DOHH2 (cell line): Measurements from ENCODE around the gene MS4A6A.

Experiments used
- EZH2phosphoT487 ChIP-seq: fragments of 200-600 bp; sonication (generic); IDR thresholded peaks from 2 replicates; pipeline ENCODE4 v1.6.1; 2017; ENCODE audit warnings: borderline replicate concordance, mild to moderate bottlenecking, antibody characterized with exemption, low read length, moderate library complexity, mixed read lengths
- TF ChIP-seq, protein P1 (sequence below): fragments of 200-600 bp; sonication (generic); IDR thresholded peaks from one replicate; pipeline ENCODE4 v1.5.1; 2014; ENCODE audit warnings: antibody characterized with exemption, mild to moderate bottlenecking, low read depth, low read length; ENCODE audit not compliant: poor library complexity, severe bottlenecking

DNA sequence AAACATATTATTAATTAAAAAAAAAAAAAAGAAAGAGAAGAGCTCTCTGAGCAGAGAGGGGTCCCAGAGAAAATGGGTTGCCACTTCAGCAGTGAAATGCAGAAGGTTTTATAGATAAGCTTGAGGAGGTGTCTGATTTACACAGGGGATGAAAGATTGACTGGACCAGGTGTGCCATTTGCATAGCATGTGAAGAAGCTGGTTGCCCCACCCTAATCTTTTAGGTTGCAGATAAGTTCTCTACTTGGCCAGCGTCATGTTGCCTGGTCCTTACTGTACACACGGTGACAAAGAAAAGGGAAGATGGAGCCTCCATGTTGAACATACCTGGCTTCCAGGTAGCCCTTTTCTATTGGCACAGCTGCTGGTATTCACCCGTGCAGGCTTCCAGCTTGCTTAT, 53.0 kb downstream of the MS4A6A start:
- TF ChIP-seq, protein P1, sequence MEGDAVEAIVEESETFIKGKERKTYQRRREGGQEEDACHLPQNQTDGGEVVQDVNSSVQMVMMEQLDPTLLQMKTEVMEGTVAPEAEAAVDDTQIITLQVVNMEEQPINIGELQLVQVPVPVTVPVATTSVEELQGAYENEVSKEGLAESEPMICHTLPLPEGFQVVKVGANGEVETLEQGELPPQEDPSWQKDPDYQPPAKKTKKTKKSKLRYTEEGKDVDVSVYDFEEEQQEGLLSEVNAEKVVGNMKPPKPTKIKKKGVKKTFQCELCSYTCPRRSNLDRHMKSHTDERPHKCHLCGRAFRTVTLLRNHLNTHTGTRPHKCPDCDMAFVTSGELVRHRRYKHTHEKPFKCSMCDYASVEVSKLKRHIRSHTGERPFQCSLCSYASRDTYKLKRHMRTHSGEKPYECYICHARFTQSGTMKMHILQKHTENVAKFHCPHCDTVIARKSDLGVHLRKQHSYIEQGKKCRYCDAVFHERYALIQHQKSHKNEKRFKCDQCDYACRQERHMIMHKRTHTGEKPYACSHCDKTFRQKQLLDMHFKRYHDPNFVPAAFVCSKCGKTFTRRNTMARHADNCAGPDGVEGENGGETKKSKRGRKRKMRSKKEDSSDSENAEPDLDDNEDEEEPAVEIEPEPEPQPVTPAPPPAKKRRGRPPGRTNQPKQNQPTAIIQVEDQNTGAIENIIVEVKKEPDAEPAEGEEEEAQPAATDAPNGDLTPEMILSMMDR: no peak
- no peak for TF ChIP-seq EZH2phosphoT487
